Osteoblast (primary cell): ENCODE data around the gene BSND. TPM values are rescaled to one million over a fixed set of nuclear protein-coding genes. Genes with fewer than 3 reads are reported as not detected.
A peak's percentile ranks its signal among the peaks of the same experiment; 100 is the strongest.

ENCODE experiments used
- DNase-seq: peaks from one replicate; pipeline ENCODE4 v3.0.0; 2011; ENCODE audit warnings: low spot score, mixed read lengths; ENCODE audit not compliant: insufficient read length; ENCODE audit errors: missing footprints
- H2AFZ ChIP-seq: 2 replicates; pipeline ENCODE4 v1.6.0; 2011; ENCODE audit warnings: mild to moderate bottlenecking, low read length
- H3K27ac ChIP-seq: 2 replicates; pipeline ENCODE4 v1.5.1; 2011; ENCODE audit warnings: mild to moderate bottlenecking, low read depth, low read length, moderate library complexity
- H3K27me3 ChIP-seq: 2 replicates; pipeline ENCODE4 v1.6.0; 2012; ENCODE audit warnings: mild to moderate bottlenecking, control low read depth, inconsistent platforms, low read length, moderate library complexity; ENCODE audit not compliant: insufficient read depth
- H3K36me3 ChIP-seq: 2 replicates; pipeline ENCODE4 v1.5.1; 2011; ENCODE audit warnings: mild to moderate bottlenecking, low read length, control low read depth, moderate library complexity; ENCODE audit not compliant: insufficient read depth
- H3K4me1 ChIP-seq: 2 replicates; pipeline ENCODE4 v1.5.1; 2011; ENCODE audit warnings: mild to moderate bottlenecking, low read length, control low read depth, moderate library complexity; ENCODE audit not compliant: insufficient read depth
- H3K4me2 ChIP-seq: 2 replicates; pipeline ENCODE4 v1.6.0; 2011; ENCODE audit warnings: mild to moderate bottlenecking, low read length; ENCODE audit not compliant: insufficient read depth
- H3K4me3 ChIP-seq: fragments of 200-600 bp; sonication (generic); 3 replicates; pipeline ENCODE4 v1.5.1; 2012; ENCODE audit warnings: mild to moderate bottlenecking, low read length, inconsistent platforms; ENCODE audit not compliant: insufficient read depth
- H3K79me2 ChIP-seq: 2 replicates; pipeline ENCODE4 v1.6.0; 2012; ENCODE audit warnings: mild to moderate bottlenecking, low read length, control low read depth, inconsistent platforms; ENCODE audit not compliant: insufficient read depth
- H3K9me3 ChIP-seq: 2 replicates; pipeline ENCODE4 v1.5.1; 2011; ENCODE audit warnings: low read depth, low read length, control low read depth
- H4K20me1 ChIP-seq: 2 replicates; pipeline ENCODE4 v1.6.0; 2012; ENCODE audit warnings: mild to moderate bottlenecking, low read length, control low read depth; ENCODE audit not compliant: insufficient read depth
- CTCF ChIP-seq: IDR thresholded peaks from 2 replicates; pipeline ENCODE4 v1.5.1; 2011; ENCODE audit warnings: mild to moderate bottlenecking, low read depth, low read length, moderate library complexity; ENCODE audit errors: extremely low read depth
- total RNA-seq: library from RNA; depleted of rRNA; stranded (reverse); fragments of >200 nt; gene quantifications from 2 replicates; pipeline ENCODE4 v1.2.3, GENCODE V29; 2012

BSND gene
- total RNA-seq, 1 donor, result not detected

GRCh38 chr1:55060133-55060999 lies 61.6 kb downstream of the BSND start:
- no peak overlapping the region for H3K27ac ChIP-seq
- peak; percentile 89 for DNase-seq

GRCh38 chr1:55061000-55061705 lies 62.4 kb downstream of the BSND start:
- H3K36me3 ChIP-seq, result no peaks in the 10 kb centered on the region
- H3K4me1 ChIP-seq, result peaks cover 10% of the 10 kb centered on the region
- peaks cover 12% of the 10 kb centered on the region for H4K20me1 ChIP-seq
- no peak overlapping the region for H3K4me2 ChIP-seq
- peaks cover 8% of the 10 kb centered on the region for H3K27me3 ChIP-seq
- TF ChIP-seq CTCF, result no peak
- DNase-seq, result peak; percentile 41
- no peak overlapping the region for H2AFZ ChIP-seq
- H3K9me3 ChIP-seq, result no peaks in the 10 kb centered on the region
- H3K79me2 ChIP-seq, result no peaks in the 10 kb centered on the region
- H3K27ac ChIP-seq, result no peak overlapping the region
- no peak overlapping the region for H3K4me3 ChIP-seq

More at GRCh38 chr1:55060133-55060999, 61.6 kb downstream of the BSND start:
- no peak for TF ChIP-seq CTCF
- Histone ChIP-seq H3K9me3 (no peaks in the 10 kb centered on the region), H3K4me1 (peaks cover 7% of the 10 kb centered on the region), H3K4me2 (no peak overlapping the region), H3K27me3 (peaks cover 8% of the 10 kb centered on the region), H3K79me2 (no peaks in the 10 kb centered on the region), H2AFZ (no peak overlapping the region), H3K36me3 (no peaks in the 10 kb centered on the region), H3K4me3 (no peak overlapping the region), H4K20me1 (peaks cover 9% of the 10 kb centered on the region)

Other genes starting within 250 kb of the BSND start
- gene PARS2, start 234.4 kb upstream of the BSND start, total RNA-seq, result 6.2 and 7.4 TPM in 2 replicates
- gene TTC22, start 197.6 kb upstream of the BSND start, total RNA-seq, result not detected in 2 replicates
- gene DHCR24, start 111.7 kb upstream of the BSND start, total RNA-seq, result 151 and 168 TPM in 2 replicates
- gene TMEM61, start 18.3 kb upstream of the BSND start, total RNA-seq, result not detected in 2 replicates
- 3.5 and 6.5 TPM in 2 replicates for gene PCSK9, start 40.6 kb downstream of the BSND start, total RNA-seq
- gene USP24, start 216.4 kb downstream of the BSND start, total RNA-seq, result 40.7 and 43.1 TPM in 2 replicates